DND-41 (cell line): ENCODE measurements around the gene SCAF8.

Source experiments
- CTCF ChIP-seq: IDR thresholded peaks from 2 replicates; pipeline ENCODE4 v1.5.1; 2012; ENCODE audit warnings: borderline replicate concordance, low read length, moderate library complexity, mild to moderate bottlenecking; ENCODE audit not compliant: poor library complexity, severe bottlenecking; ENCODE audit errors: extremely low read depth
- EZH2 ChIP-seq: IDR thresholded peaks from 3 replicates; pipeline ENCODE4 v1.6.1; 2012; ENCODE audit warnings: borderline replicate concordance, low read depth, mild to moderate bottlenecking, moderate library complexity, low read length, inconsistent platforms; ENCODE audit not compliant: severe bottlenecking

GRCh38 chr6:154689493-154690255, 43.5 kb upstream of the SCAF8 start:
- TF ChIP-seq CTCF: no peak
- no peak for TF ChIP-seq EZH2
